Upper lobe of right lung (tissue), 1 donor: ENCODE measurements around the gene FXYD6. TPM values are rescaled to one million over a fixed set of nuclear protein-coding genes. Genes with fewer than 3 reads are reported as not detected.

Source experiments
- ATAC-seq: fragments of 200-7000 bp; cut with Tn5 transposase; one replicate; pipeline ENCODE4 v1.9.1; 2020; ENCODE audit warnings: mild to moderate bottlenecking, moderate library complexity
- DNase-seq: peaks from one replicate; pipeline ENCODE4 v3.0.0-alpha.2; 2020
- H3K27ac ChIP-seq: fragments of 200-600 bp; one replicate; pipeline ENCODE4 v1.8.0; 2022
- H3K27me3 ChIP-seq: fragments of 200-600 bp; one replicate; pipeline ENCODE4 v1.8.0; 2022; ENCODE audit warnings: mild to moderate bottlenecking
- H3K36me3 ChIP-seq: fragments of 200-600 bp; one replicate; pipeline ENCODE4 v1.8.0; 2022
- H3K4me1 ChIP-seq: fragments of 200-600 bp; one replicate; pipeline ENCODE4 v1.8.0; 2022
- H3K4me3 ChIP-seq: fragments of 200-600 bp; one replicate; pipeline ENCODE4 v1.8.0; 2022; ENCODE audit warnings: mild to moderate bottlenecking
- H3K9me3 ChIP-seq: fragments of 200-600 bp; one replicate; pipeline ENCODE4 v1.8.0; 2022
- CTCF ChIP-seq: fragments of 200-600 bp; IDR thresholded peaks from one replicate; pipeline ENCODE4 v1.8.0; 2022; ENCODE audit warnings: antibody characterized with exemption
- intact Hi-C: fragments of 100-400 bp; cut with DNase I; formaldehyde crosslinking; loops from one replicate; pipeline ENCODE4 v1.11.0; 2022
- total RNA-seq: library from RNA; stranded (reverse); fragmentation: NEBNext Ultra II Directional; extraction: Animal tissue kit (Norgen Biotek cat#: 25700); gene quantifications from one replicate; pipeline ENCODE4 v1.2.1, GENCODE V29; 2021
- donor health status: DM: no; HTN: yes; CAD: no; lungs with severe emphysema.

FXYD6 gene
- total RNA-seq, 1 donor from 2014 or later, result 59.0 TPM

DNA sequence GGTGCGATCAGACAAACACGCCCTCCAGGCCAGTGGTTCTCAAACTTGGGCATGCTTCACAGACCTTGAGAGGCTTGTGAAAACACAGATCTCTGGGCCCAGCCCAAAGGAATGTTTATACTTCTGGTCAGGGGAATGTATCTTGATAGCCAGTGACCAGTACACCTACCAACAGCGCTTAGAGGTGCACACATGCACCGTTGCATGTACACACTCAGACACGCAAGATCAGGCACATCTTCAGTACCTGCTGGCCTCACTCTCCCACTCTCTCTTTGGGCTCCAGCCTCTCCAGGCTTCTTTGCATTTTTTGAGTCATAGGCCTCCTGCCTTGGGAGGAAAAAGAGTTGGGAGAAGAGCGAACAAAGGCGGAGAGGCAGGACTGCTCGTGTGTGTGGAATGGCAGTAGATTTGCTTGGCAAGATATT lies 11.7 kb upstream of the FXYD6 start:
- peak; percentile 81 for ATAC-seq
- Histone ChIP-seq H3K36me3 (no peaks in the 10 kb centered on the region), H3K9me3 (no peaks in the 10 kb centered on the region), H3K27ac (no peak overlapping the region), H3K4me3 (no peak overlapping the region), H3K27me3 (no peaks in the 10 kb centered on the region), H3K4me1 (peaks cover 6% of the 10 kb centered on the region)
- intact Hi-C loops, result no loop called here
- DNase-seq, result no peak
- no peak for TF ChIP-seq CTCF

DNA sequence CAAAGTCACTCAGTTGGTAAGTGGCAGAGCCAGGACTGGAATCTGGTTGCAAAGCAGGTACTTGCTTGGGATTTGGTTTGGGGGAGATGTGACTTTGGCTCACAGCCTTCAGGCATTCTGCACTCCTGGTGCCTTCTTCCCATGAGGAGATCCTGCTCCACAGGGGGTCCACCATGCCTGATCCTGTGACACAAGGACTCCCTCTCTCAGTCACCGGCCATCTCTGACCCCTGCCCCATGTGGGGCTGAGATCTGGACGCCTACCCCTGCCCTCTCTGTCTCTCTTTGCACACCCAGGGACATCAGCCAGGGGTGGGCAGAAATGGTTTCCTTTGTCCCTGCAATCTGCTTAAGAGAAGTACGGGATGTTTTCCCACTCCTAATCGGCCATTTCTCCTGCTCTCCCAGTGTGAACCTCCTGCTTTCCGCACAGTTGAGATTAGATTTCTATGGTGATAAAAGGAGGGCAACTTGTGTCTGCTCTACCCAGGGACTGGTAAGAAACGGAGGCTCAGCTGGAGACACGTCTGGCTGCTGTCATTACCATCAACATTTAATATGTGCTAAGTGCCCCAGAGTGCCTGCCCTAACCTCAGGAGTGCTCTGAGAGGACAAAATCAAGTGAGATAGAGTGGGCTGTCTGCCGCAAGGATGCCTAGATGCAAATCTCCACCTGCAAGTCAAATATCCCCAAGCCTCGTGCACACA lies 11.1 kb upstream of the FXYD6 start:
- ATAC-seq (peak; percentile 4), DNase-seq (no peak)
- no peak overlapping the region for H3K27ac ChIP-seq
- intact Hi-C loops, result no loop called here
- no peaks in the 10 kb centered on the region for H3K27me3 ChIP-seq
- no peaks in the 10 kb centered on the region for H3K9me3 ChIP-seq
- no peaks in the 10 kb centered on the region for H3K36me3 ChIP-seq
- H3K4me3 ChIP-seq, result no peak overlapping the region
- no peak for TF ChIP-seq CTCF
- peaks cover 6% of the 10 kb centered on the region for H3K4me1 ChIP-seq

- intact Hi-C loops, result no loop called here
- Histone ChIP-seq H3K27ac (peak overlapping the region; percentile 59), H3K27me3 (no peaks in the 10 kb centered on the region), H3K4me1 (peaks cover 6% of the 10 kb centered on the region), H3K4me3 (peak overlapping the region; percentile 8), H3K9me3 (no peaks in the 10 kb centered on the region), H3K36me3 (no peaks in the 10 kb centered on the region)
- TF ChIP-seq CTCF, result no peak
- DNase-seq (no peak), ATAC-seq (peak; percentile 56)
Observed at GRCh38 chr11:117885777-117886176, 9.3 kb upstream of the FXYD6 start.

GRCh38 chr11:117884994-117885393 lies 8.5 kb upstream of the FXYD6 start:
- no peak for ATAC-seq
- H3K27ac ChIP-seq, result no peak overlapping the region

GRCh38 chr11:117883063-117883462 lies 6.6 kb upstream of the FXYD6 start:
- intact Hi-C loops, result no loop called here
- Histone ChIP-seq H3K27ac (no peak overlapping the region), H3K9me3 (no peaks in the 10 kb centered on the region), H3K4me1 (peaks cover 6% of the 10 kb centered on the region), H3K4me3 (no peak overlapping the region), H3K36me3 (no peaks in the 10 kb centered on the region), H3K27me3 (peaks cover 12% of the 10 kb centered on the region)
- no peak for TF ChIP-seq CTCF
- no peak for ATAC-seq
- no peak for DNase-seq

More at GRCh38 chr11:117884994-117885393, 8.5 kb upstream of the FXYD6 start:
- Histone ChIP-seq H3K9me3 (no peaks in the 10 kb centered on the region), H3K36me3 (no peaks in the 10 kb centered on the region), H3K27me3 (peaks cover 5% of the 10 kb centered on the region), H3K4me3 (no peak overlapping the region), H3K4me1 (peaks cover 6% of the 10 kb centered on the region)
- TF ChIP-seq CTCF, result no peak
- intact Hi-C loops, result no loop called here
- no peak for DNase-seq
